NCI-H226 (cell line): ENCODE data around the gene PHTF1.
"Not testable (repeated sequence)": the region's sequence is repeated elsewhere in the genome, so short reads cannot be mapped to it uniquely, and the experiment has no call there.

Experiments used
- DNase-seq: peaks from one replicate; pipeline ENCODE4 v3.0.0-alpha.2; 2015

The PHTF1 gene

DNA sequence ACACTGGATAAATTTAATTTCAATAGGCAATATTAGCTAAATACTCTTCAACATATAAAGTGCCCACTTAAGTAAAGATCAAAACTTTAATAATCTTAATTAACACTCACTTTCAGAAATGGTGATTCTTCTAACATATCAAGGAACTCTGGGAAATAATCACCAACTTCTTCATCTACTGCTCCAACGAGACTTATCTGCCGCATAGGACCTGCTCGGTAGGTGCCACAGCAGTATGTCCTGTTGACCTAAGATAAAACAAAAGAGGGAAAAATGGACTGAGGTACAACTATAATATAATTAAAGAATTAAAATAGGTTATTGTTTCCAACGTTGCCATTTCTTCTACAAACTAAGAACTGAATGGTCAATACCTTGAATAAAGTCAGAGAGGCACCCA, 18.3 kb upstream of the PHTF1 start:
- DNase-seq = no peak

GRCh38 chr1:113770031-113770430, 10.7 kb upstream of the PHTF1 start:
- DNase-seq = no peak

DNA sequence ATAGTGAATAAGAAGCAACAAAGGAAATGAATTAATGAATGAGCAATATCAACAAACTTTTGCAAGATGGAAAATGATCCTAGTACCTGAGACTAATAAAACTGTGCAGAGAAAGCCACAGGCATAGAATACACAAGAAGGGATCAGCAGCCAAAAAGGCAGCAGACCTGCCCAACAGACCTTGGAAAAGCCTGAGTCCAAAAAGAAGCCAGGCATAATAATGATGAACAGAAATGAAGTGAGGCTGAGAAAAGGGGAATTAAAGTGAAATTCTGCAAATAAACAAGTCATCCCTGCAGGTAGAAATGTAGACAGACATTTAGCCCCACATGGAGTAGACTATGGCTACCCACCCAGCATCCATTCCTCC, 10.3 kb upstream of the PHTF1 start:
- no peak for DNase-seq

GRCh38 chr1:113768916-113769600, 9.8 kb upstream of the PHTF1 start:
- DNase-seq = no peak

DNA sequence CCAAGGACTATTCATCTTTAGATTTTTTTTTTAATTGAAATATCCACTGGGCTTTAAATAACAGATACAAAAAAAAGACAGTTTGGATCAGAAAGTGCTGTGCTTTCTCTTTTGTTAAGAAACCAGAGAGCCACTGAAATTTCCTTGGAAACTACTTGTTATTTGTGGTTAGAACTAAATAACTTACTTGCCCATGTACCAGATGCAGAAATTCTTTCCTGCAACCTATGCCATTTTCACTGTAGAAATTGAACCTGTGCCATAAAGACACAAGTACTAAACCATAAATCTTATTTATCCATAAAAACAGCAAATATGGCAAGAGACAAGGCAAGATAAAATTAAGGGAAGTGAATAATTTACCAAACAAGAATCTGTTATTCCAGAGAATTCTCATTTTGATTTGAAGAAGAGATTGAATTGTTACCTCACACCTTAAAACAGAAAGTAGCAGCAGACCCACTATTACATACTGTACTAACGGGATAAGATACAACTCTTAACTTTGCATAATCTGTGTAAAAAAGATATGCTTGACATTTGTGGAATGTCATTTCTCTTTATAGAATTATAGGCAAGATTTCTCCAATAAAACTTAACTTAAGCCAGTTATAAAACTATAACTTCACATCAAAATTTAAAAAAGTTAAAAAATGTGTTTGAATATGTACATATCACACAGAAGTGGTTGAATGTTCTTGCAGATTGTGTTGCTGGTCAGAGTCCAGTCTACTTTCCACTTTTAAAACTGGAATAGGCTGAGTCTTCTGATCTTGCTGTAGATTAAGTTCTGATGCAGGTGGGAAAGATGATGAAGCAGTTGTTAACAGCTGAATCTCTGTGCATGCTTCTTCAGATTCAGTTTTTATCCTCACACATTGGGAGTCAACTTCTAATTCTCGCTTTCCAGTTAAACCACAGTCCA, 6.3 kb upstream of the PHTF1 start:
- DNase-seq = no peak

DNA sequence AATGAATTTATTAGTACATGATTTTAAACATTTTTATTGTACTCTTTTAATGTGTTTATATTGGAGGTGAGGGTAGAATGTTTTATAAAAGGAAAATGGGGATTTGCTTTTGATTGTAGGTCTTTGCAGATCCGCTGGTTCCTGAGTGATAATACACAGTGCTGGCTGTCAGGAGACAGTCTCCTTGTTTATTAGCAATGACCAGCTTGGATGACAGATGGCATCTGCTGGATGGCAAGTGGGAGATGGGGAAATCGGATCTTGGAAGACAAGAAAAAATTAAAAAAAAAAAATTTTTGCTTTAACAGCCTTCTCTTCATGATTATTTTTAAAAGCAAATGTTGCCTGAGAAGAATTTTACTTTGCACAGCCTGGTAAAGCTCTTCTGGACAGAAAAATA, 4.4 kb upstream of the PHTF1 start:
- DNase-seq = no peak

DNA sequence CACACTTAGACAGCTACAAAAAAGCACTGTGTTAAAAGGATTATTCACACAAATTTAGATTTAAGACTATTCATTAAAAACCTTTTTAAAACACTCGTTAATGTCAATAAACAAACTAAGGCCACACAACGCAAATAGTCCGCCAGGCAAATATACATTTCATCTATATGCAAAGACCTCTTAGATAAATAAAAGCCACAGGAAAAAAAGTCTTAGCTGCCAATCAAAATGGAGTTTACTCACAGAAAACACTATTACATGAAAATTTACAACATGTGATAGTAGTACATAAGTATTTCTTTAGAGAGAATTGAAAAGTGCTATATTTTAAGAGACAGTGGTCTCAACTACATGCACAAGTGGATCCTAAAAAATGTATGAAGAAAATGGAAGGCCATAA, 2.7 kb upstream of the PHTF1 start:
- DNase-seq = no peak

DNA sequence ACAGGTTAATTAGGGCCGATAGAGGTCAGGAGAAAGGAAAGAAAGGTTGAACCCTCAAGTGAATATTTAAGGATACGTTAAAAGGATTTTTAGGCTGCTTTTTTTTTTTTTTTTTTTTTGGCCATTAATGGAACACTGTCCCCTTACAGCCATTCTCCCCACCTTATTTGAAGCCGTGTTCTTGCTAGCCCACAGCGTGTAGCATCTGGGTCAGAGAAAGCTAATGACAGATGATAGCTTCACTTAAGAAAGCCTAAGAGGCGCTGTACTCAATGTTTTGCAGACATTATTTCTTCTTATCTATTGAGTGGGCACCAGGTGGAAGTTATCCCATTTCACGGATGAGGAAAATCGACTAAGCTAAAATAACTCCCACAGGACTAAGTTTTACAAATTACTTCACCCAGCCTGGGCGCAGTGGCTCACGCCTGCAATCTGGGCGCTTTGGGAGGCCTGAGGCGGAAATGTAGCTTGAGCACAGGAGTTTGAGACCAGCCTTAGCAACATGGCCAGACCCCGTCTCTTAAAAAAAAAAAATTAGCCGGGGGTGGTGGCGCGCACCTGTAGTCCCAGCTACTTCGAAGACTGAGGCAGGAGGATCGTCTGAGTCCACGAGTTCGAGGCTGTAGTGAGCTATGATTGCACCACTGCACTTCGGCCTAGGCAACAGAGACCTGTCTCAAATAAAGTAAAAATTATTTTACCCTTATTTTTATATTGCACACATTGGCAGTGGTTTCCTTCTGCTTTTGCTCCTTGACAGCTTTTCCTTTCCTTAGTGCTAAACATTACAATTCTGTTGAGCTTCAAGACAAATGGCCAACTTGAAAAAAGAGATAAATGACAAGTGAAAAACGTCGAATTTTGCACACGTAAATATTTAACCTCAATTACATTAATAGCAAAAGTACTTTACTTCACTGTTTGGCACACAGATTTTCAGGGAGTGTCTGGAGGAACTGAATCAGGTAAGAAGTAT, 1.1 kb upstream of the PHTF1 start:
- no peak for DNase-seq

- peak; percentile 41 for DNase-seq
Measured at GRCh38 chr1:113758631-113759332, 504 bp downstream of the PHTF1 start.

- no peak for DNase-seq
Measured at GRCh38 chr1:113756461-113756860, 2.8 kb downstream of the PHTF1 start.

GRCh38 chr1:113753333-113753732, 6.0 kb downstream of the PHTF1 start:
- DNase-seq = not testable (repeated sequence)

DNA sequence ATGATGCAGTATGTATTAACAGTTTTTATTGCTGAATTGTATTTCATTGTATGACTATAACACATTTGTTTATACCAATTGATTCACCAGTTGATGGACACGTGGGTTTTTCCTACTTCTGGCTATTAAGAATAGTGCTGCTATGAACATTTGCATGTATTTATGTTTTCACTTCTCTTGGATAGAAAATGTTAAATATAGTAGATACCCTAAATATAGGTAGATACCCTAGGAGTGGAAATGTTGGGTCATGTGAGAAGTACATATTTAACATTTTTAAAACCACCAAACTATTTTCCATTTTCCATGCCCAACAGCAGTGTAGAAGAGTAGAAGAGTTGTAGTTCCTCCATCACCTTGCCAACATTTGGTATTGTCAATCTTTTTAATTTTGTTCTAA, 7.8 kb downstream of the PHTF1 start:
- no peak for DNase-seq

DNA sequence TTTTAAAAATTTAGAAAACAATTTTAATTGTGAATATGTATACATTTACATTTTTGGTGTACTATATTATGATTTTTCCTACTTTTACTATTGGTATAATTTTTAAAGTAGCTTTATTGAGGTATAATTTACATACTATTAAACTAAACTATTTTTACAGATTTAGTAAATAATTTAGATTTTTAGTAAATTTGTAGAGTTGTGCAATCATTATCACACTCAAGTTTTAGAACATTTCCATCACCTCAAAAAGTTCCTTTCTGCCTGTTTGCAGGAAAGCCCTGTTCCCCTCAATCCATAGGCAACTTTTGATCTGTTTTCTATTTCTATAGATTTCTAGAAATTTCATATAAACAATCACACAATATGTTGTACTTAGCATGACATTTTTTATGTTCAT, 8.2 kb downstream of the PHTF1 start:
- DNase-seq = no peak

DNA sequence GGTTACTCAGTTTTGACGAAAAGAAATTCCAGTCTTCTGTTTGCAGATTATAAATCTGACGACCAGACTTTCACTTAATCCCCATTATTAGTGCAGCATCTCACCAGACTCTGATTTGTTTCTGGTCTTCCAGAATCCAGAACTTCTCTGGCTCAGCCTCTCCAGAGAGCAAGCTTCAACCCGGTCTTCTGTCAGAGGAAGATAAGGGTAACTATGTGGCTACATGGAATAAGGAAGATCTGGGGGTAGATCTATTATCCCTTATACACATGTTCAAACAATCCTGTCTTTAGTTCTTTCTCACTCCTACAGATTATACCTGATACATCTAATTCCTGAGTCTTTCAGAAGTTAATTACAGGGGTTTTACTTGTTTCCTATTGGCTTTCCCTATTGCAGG, 9.9 kb downstream of the PHTF1 start:
- no peak for DNase-seq

GRCh38 chr1:113747376-113747775, 11.9 kb downstream of the PHTF1 start:
- DNase-seq = peak; percentile 76

GRCh38 chr1:113745425-113745824, 13.9 kb downstream of the PHTF1 start:
- DNase-seq = no peak

- no peak for DNase-seq
Measured at GRCh38 chr1:113744114-113744513, 15.2 kb downstream of the PHTF1 start.

GRCh38 chr1:113742515-113742914, 16.8 kb downstream of the PHTF1 start:
- DNase-seq = no peak

- no peak for DNase-seq
Measured at GRCh38 chr1:113734357-113735055, 24.8 kb downstream of the PHTF1 start.

DNA sequence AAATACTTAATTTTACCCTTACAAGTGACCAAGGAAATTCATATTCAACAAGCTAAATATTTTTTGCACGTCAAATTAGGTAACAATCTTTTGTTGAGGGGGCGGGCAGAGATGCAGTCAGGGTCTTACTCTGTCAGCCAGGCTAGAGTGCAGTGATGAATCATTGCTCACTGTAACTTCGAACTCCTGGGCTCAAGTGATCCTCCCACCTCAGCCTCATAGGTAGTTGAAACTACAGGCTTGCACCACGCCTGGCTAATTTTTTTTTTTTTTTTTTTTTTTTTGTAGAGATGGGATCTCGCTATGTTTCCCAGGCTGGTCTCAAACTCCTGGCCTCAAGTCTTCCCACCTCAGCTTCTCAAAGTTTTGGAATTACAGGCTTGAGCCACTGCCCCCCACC, 26.5 kb downstream of the PHTF1 start:
- no peak for DNase-seq

DNA sequence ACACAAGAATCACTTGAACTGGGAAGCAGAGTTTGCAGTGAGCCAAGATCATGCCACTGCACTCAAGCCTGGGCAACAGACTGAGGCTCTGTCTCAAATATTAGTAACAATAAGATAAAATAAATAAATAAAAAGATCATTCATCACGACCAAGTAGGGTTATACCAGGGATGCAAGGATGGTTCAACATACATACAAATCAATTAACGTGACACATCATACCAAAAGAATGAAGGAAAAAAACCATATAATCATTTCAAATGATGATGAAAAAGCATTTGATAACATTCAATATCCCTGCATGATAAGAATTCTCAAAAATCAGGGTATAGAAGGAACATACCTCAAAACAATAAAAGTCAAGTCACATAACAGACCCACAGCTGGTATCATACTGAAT, 38.3 kb downstream of the PHTF1 start:
- DNase-seq = no peak

DNA sequence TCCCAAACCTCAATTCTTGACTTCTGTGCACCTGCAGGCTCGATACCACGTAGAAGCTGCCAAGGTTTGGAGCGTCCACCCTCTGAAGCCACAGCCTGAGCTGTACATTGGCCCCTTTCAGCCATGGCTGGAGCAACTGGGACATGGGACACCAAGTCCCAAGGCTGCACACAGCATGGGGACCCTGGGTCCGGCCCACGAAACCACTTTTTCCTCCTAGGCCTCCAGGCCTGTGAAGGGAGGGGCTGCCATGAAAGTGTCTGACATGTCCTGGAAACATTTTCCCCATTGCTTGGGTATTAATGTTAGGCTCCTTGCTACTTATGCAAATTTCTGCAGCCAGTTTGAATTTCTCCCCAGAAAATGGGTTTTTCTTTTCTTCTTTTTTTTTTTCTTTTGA, 40.7 kb downstream of the PHTF1 start:
- not testable (repeated sequence) for DNase-seq
